ENCODE data around the gene WNT1.

GRCh38 chr12:48978291-48978740 lies at the start of gene WNT1:
- peak; percentile 24; the same call in 1 of the 2 replicates for TF ChIP-seq CTCF (IDR thresholded peaks at IDR 0.05; ENCODE audit: low read length)
- TF ChIP-seq EZH2 (IDR thresholded peaks at IDR 0.05; ENCODE audit: borderline replicate concordance, low read length): no peak
